Choroid plexus epithelial cell (primary cell): ENCODE measurements around the gene NACC2.

Experiments
- DNase-seq: peaks from one replicate; pipeline ENCODE4 v3.0.0-alpha.2; 2010; ENCODE audit warnings: low read depth
- H3K4me3 ChIP-seq: 2 replicates; pipeline ENCODE4 v1.5.1; 2011; ENCODE audit warnings: low read depth, mild to moderate bottlenecking, control low read depth, low read length, moderate library complexity
- TF ChIP-seq, protein P1 (sequence below): conservative IDR thresholded peaks from 2 replicates; pipeline ENCODE4 v1.5.1; 2011; ENCODE audit warnings: low read depth, mild to moderate bottlenecking, control low read depth, inconsistent platforms, low read length, moderate library complexity

The NACC2 gene

DNA sequence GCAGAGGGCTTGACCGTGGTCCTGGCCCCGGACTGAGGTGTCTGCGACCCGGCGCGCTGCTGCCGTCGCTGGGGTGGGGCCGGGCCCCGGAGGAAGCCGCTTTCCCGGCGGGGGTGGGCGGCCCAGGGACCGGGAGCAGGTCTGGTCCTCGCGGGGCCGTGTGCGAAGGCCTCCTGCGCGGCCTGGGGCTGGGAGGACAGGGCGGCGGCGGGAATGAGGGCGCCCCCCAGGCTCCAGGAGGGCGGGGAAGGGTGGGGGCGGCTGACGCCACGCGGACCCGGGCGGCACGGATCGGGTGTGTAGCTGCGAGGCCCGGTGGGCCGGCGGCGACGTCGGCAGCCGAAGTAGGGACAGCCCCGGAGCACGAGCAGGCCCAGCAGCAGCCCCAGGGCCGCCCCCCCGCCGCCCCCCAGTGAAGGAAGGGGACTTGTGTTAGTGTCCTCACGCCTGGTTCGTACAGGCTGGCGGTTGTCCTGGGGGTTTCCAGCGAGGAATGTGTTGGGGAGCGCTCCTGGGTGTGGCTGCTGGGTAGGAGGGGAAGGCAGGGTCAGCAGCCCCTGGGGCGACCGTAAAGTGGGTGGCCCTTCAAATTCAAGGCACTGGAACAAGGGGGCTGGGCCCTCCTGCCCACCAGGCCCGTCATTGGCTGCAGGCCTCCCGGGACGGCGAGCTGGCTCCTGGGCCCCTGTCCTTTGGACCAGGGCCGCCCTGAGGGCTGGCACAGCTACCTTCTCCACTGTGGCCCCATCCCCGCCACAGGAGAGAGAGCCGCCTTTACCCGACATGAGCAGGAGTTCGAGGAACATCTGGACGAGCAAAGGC is 24.2 kb upstream of the NACC2 start:
- H3K4me3 ChIP-seq, result peak overlapping the region; percentile 76
- DNase-seq, result peak; percentile 37
- TF ChIP-seq, protein P1, sequence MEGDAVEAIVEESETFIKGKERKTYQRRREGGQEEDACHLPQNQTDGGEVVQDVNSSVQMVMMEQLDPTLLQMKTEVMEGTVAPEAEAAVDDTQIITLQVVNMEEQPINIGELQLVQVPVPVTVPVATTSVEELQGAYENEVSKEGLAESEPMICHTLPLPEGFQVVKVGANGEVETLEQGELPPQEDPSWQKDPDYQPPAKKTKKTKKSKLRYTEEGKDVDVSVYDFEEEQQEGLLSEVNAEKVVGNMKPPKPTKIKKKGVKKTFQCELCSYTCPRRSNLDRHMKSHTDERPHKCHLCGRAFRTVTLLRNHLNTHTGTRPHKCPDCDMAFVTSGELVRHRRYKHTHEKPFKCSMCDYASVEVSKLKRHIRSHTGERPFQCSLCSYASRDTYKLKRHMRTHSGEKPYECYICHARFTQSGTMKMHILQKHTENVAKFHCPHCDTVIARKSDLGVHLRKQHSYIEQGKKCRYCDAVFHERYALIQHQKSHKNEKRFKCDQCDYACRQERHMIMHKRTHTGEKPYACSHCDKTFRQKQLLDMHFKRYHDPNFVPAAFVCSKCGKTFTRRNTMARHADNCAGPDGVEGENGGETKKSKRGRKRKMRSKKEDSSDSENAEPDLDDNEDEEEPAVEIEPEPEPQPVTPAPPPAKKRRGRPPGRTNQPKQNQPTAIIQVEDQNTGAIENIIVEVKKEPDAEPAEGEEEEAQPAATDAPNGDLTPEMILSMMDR, result no peak

DNA sequence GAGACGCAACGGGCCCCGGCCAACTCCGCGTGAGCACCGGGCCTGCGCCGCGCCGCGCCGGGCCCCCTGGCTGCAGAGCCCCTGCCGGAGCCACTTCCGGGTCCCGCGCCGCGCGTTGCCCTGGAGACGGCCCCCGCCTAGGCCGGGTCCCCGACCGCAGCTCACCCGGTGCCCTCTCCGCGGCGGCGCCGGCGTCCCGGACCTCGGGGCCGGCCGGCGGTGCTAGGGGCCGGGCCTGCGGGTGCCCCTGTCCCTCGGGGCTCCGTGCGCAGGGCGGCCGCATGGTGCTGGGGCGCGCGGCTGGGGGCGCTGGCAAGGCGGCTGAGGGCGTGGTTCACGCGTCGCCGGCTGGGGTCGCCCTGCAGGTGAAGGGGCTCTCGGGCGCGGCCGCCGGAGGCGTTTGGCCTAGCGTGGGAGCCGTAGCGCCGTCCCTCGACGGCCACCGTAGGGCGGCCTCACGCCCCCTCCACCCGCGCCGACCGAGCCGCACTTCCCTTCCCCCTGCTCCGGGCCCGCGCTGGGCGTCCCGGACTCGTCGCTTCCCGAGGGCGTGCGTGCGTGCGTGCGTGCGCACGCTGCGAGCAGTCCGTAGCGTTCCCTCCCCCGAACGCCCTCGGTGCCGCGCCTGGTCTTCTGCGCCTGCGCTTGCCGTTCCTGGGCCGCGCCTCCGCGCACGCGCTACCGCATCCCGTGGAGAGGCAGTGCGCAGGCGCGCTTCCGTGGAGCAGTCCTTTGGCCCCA is 23.4 kb upstream of the NACC2 start, which contains the start of gene TMEM250:
Gene TMEM250 (minus strand): TSS at position 556 of the 741 bp plus-strand sequence. CDS start 1,975 bp downstream, outside the sequence.
- H3K4me3 ChIP-seq, result peak within 1 kb of the TSS; percentile 76
- TF ChIP-seq, protein P1, result no peak

DNA sequence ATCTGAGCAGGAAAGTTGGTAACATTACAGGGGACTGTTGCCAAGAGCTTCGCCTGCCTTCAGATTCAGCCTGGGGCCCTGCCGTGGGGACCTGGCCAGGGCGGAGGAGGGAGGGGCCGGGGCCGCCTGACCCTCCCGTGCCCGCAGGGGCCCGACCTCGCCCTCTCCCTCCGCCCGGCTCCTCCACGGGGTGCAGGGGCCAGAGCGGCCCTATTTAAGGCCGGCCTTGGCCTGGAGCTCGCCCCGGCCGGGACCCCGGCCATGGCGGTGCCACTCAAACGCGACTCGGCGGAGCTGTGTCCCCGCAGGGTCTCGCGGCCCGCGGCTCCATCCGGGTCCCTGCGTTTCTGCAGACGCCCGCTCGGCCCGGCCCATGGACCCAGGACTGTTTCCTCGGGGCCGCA is 22.8 kb upstream of the NACC2 start:
- H3K4me3 ChIP-seq, result peak overlapping the region; percentile 76

More for the DNA sequence above, 23.4 kb upstream of the NACC2 start, which contains the start of gene TMEM250:
- DNase-seq, result peak; percentile 98

DNA sequence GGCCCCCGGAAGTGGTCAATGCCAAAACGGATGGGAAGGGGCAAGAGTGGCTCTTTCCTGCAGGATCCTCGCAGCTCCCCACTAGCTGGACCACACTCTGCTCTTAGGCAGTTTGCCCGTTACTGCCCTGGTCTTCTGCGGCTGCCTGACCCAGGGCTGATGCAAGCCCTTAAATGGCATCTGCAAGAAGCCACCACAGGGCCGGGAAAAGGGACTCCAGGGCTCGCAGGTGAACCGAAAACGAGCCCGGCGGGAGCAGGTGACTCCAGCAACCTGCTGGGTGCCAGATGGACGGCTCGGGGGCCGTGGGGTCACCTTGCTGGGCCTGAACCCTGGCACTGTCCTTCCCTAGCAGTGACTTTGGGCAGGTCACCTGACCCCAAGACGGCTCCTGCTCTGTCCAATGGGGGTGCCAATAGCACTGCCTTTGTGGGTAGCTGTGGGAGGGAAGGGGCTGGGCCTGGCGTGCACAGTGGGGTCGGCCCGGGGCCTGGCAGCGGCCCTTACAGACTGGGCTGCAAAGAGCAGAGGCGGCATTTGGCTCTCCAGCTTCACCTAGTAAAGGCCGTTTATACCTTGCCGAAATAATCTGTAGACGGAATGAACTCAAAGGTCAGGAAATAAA is 22.3 kb upstream of the NACC2 start:
- peak; percentile 20 for DNase-seq
- peak overlapping the region; percentile 76 for H3K4me3 ChIP-seq
- TF ChIP-seq, protein P1, result no peak

More for the DNA sequence above, 22.8 kb upstream of the NACC2 start:
- TF ChIP-seq, protein P1, result no peak
- no peak for DNase-seq

DNA sequence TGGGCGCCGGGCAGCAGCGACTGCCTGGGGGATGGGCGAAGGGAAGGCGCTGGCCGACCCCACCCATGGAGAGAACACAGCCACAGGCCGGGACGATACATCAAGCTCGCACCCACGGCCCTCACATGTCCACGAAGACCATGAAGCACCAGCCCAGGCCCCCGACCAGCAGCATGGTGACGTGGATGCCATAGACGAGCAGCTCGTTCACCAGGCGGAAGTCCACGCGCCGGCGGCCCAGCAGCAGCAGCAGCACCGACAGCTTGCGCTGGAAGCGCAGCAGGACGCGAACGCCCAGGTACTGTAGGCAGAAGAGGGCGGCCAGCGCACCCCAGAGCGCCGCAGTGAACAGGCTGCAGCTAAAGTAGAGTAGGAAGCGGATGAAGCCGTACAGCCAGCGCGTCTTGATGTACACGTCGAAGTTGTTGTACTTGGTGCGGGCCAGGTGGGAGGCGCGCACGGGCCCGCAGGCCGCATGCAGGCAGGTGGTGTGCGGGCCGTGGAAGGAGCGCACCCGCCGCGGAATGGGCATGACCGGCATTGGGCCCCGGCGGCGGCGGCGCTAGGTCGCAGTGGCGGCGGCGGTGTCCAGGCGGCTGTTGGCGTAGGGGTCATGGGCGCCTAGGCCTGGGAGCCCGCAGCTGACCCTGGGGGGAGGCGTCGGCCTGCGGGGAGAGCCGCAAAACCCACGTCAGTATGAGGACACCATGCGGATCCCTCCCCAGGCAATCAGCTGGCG is 21.4 kb upstream of the NACC2 start:
- TF ChIP-seq, protein P1, result no peak
- H3K4me3 ChIP-seq, result no peak overlapping the region

DNA sequence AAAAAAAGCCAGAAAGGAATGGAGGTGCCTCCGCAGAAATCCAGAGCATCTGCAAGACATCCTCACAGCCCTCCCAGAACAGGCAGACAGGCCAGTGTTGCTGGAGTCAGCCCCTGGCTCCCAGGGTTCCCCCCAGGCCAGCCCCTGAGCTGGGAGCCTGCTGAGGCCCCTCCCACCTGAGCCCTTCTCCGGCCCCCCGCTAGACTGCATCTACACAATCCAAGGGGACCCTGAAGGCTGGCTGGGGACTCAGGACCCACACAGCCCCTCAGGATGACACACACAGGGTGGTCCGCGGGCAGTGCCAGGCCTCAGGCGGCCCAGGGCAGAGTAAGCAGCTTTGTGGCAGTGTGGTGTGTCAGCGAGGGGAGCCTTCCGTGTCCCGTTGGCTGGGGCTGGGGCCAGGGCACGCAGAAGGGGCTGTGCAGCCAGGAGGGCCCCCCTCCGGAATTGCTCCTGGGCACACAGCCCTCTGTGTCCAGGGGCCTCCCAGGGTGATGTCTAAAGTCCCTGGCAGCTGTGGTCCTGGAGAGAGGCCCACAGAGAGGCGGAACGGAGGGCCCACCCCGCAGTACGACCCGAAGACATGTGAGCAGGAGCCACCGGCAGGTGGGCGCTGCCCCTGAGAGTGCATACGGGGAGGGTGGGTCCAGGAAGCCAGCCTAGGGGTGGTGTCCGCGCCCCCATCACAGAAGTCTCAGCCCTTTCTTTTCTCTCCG is 20.7 kb upstream of the NACC2 start:
- TF ChIP-seq, protein P1, result no peak
- no peak overlapping the region for H3K4me3 ChIP-seq
- DNase-seq, result no peak

More for the DNA sequence above, 21.4 kb upstream of the NACC2 start:
- DNase-seq, result no peak
